Superior temporal gyrus (tissue), 1 donor: ENCODE data around the gene KCNJ18.
A peak's percentile ranks its signal among the peaks of the same experiment; 100 is the strongest.
"Not testable (repeated sequence)": the region's sequence is repeated elsewhere in the genome, so short reads cannot be mapped to it uniquely, and the experiment has no call there.

Source experiments
- DNase-seq: peaks from one replicate; pipeline ENCODE4 v3.0.0-alpha.2; 2016; ENCODE audit errors: extremely low spot score

KCNJ18 gene

GRCh38 chr17:21685061-21685795, 7.1 kb upstream of the KCNJ18 start:
- not testable (repeated sequence) for DNase-seq

- DNase-seq: no peak
These were observed 5.9 kb upstream of the KCNJ18 start for GRCh38 chr17:21686165-21687015.

GRCh38 chr17:21687136-21687953, 5.0 kb upstream of the KCNJ18 start:
- no peak for DNase-seq

GRCh38 chr17:21688293-21688949, 3.9 kb upstream of the KCNJ18 start:
- no peak for DNase-seq

GRCh38 chr17:21689604-21690003, 2.7 kb upstream of the KCNJ18 start:
- peak; percentile 25 for DNase-seq

GRCh38 chr17:21690811-21691210, 1.5 kb upstream of the KCNJ18 start:
- not testable (repeated sequence) for DNase-seq

- DNase-seq: not testable (repeated sequence)
These were observed 842 bp upstream of the KCNJ18 start for GRCh38 chr17:21691481-21691880.

- not testable (repeated sequence) for DNase-seq
These were observed 362 bp downstream of the KCNJ18 start for GRCh38 chr17:21692704-21693065.

GRCh38 chr17:21693391-21693796, 1.1 kb downstream of the KCNJ18 start:
- DNase-seq: not testable (repeated sequence)

GRCh38 chr17:21693937-21694336, 1.6 kb downstream of the KCNJ18 start:
- not testable (repeated sequence) for DNase-seq

GRCh38 chr17:21696227-21696626, 3.9 kb downstream of the KCNJ18 start:
- DNase-seq: not testable (repeated sequence)

- not testable (repeated sequence) for DNase-seq
These were observed 4.7 kb downstream of the KCNJ18 start for GRCh38 chr17:21696842-21697507.

GRCh38 chr17:21697508-21697860, 5.2 kb downstream of the KCNJ18 start:
- DNase-seq: not testable (repeated sequence)

- not testable (repeated sequence) for DNase-seq
These were observed 6.2 kb downstream of the KCNJ18 start for GRCh38 chr17:21698437-21699075.

GRCh38 chr17:21699124-21699523, 6.8 kb downstream of the KCNJ18 start:
- DNase-seq: not testable (repeated sequence)

GRCh38 chr17:21699573-21700236, 7.4 kb downstream of the KCNJ18 start:
- DNase-seq: not testable (repeated sequence)

GRCh38 chr17:21701090-21701489, 8.8 kb downstream of the KCNJ18 start:
- not testable (repeated sequence) for DNase-seq

- DNase-seq: not testable (repeated sequence)
These were observed 9.7 kb downstream of the KCNJ18 start for GRCh38 chr17:21702029-21702428.

GRCh38 chr17:21702521-21702920, 10.2 kb downstream of the KCNJ18 start:
- DNase-seq: not testable (repeated sequence)
